Activated naive CD4-positive, alpha-beta T cell treated with anti-CD3 and anti-CD28 coated beads, Interleukin-2, amount 10 ng/mL, durations not matched to agents 7 days and 5 days (primary cell): Measurements from ENCODE around the gene ADGRG1.
A peak's percentile ranks its signal among the peaks of the same experiment; 100 is the strongest.
"Not testable (repeated sequence)": the region's sequence is repeated elsewhere in the genome, so short reads cannot be mapped to it uniquely, and the experiment has no call there.

Experiments
- CTCF ChIA-PET: fragments of 350-600 bp; sonication (Branson Sonifier 250); formaldehyde crosslinking; loops from one replicate; lab custom pipeline; 2021; ENCODE audit warnings: antibody characterized with exemption; lab: Charles Lee
- DNase-seq: peaks from one replicate; pipeline ENCODE4 v3.0.0-alpha.2; 2020
- H3K27ac Mint-ChIP-seq: one replicate; pipeline ENCODE4 v1.8.0; 2021; ENCODE audit warnings: mild to moderate bottlenecking, moderate library complexity, mixed read lengths
- H3K27me3 Mint-ChIP-seq: one replicate; pipeline ENCODE4 v1.8.0; 2021; ENCODE audit warnings: mild to moderate bottlenecking, mixed read lengths
- H3K36me3 Mint-ChIP-seq: one replicate; pipeline ENCODE4 v1.8.0; 2021; ENCODE audit warnings: mixed read lengths
- H3K4me1 Mint-ChIP-seq: one replicate; pipeline ENCODE4 v1.8.0; 2021; ENCODE audit warnings: mixed read lengths
- H3K4me3 Mint-ChIP-seq: one replicate; pipeline ENCODE4 v1.8.0; 2021; ENCODE audit warnings: mild to moderate bottlenecking, moderate library complexity, mixed read lengths
- H3K9me3 Mint-ChIP-seq: one replicate; pipeline ENCODE4 v1.8.0; 2021; ENCODE audit warnings: mixed read lengths

The ADGRG1 gene

DNA sequence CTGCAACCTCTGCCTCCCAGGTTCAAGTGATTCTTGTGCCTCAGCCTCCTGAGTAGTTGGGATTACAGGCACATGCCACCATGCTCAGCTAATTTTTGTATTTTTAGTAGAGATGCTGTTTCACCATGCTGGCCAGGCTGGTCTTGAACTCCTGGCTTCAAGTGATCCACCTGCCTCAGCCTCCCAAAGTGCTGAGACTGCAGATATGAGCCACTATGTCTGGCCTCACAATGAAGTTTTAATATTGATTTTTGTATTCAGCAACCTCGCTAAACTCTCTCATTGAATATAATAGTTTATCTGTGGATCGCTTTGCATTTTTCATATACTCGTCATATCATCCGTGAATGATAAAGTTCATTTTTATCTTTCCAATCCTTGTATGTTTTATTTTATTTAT lies 32.2 kb upstream of the ADGRG1 start:
- not testable (repeated sequence) for H3K27me3 Mint-ChIP-seq, DNase-seq, H3K4me3 Mint-ChIP-seq, H3K27ac Mint-ChIP-seq
- Mint-ChIP-seq H3K9me3 (peaks cover 12% of the 10 kb centered on the region), H3K4me1 (peaks cover 60% of the 10 kb centered on the region), H3K36me3 (peaks cover 13% of the 10 kb centered on the region)
- CTCF ChIA-PET: interaction anchor here (0.6 kb wide), 1 partner anchor 23 kb away, joined by 3 read pairs; no protein-coding TSS in a partner anchor

DNA sequence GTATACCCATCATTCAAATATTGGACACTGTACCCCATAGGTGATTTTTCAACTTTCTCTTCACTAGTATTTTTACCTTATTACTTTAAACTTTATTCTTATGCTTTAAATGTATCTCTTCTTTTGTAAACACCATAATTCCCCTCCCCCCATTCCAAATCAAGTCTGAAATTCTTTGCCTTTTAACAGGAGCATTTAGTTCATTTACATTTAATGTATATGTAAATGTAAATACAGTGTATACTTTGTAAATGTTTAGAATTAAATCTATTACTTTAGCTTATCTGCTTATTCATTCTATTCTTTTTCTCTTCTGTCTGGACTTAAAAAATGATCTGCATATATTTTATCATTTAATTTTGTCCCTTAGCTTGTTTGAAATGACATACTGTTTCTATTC lies 30.0 kb upstream of the ADGRG1 start:
- H3K4me1 Mint-ChIP-seq: peaks cover 60% of the 10 kb centered on the region
- no peak overlapping the region for H3K27ac Mint-ChIP-seq
- peaks cover 8% of the 10 kb centered on the region for H3K9me3 Mint-ChIP-seq
- H3K27me3 Mint-ChIP-seq: peaks cover 7% of the 10 kb centered on the region
- CTCF ChIA-PET: interaction anchor here (1.7 to 7.5 kb wide), 3 partner anchors 7 to 49 kb away, joined by 7 to 93 read pairs (median 59); no protein-coding TSS in a partner anchor
- H3K4me3 Mint-ChIP-seq: no peak overlapping the region
- no peak for DNase-seq
- peaks cover 10% of the 10 kb centered on the region for H3K36me3 Mint-ChIP-seq

DNA sequence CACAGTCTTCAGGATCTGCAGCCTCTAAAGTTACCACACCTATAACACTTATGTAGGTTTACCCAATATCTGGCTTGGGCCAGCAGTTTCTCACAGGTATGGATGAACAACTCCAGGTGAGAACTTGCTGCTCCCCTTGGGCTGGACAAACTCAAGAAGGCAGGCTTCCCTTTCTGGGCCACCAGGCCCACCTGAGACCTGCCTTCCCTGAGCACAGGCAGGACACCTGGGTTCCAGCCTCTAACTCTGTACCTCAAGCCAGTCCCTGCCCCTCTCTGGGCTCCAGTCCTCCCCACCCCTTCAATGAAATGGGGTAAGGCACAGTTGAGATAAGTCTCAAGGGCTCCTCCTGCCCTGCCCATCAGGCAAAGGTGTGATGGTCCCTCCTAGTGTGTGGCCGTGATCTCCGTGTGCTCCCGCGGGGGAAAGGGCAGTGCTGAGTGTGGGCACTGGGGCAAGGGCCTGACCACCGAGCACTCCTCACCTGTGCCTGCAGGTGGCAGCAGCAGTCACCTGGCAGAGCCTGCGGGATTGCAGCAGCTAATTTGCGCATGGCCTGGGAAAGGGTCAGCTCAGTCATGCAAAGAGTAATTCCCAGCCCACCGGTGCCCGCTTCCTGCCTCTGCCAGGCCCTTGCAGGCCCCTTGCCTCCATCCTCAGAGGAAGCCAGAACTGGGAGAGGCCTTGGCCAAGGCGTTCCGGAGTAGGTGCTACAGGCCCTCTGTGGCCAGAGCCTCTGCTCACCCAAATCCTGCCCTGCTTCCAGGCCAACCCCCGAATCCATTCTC lies 28.2 kb upstream of the ADGRG1 start:
- CTCF ChIA-PET: interaction anchor here (0.7 to 7.5 kb wide), 10 partner anchors 8 to 52 kb away, joined by 3 to 93 read pairs (median 5); no protein-coding TSS in a partner anchor
- H3K9me3 Mint-ChIP-seq: peaks cover 8% of the 10 kb centered on the region
- DNase-seq: peak; percentile 51
- H3K36me3 Mint-ChIP-seq: peaks cover 10% of the 10 kb centered on the region
- peak overlapping the region; percentile 42 for H3K27ac Mint-ChIP-seq
- peaks cover 58% of the 10 kb centered on the region for H3K4me1 Mint-ChIP-seq
- no peak overlapping the region for H3K4me3 Mint-ChIP-seq
- H3K27me3 Mint-ChIP-seq: peaks cover 7% of the 10 kb centered on the region

DNA sequence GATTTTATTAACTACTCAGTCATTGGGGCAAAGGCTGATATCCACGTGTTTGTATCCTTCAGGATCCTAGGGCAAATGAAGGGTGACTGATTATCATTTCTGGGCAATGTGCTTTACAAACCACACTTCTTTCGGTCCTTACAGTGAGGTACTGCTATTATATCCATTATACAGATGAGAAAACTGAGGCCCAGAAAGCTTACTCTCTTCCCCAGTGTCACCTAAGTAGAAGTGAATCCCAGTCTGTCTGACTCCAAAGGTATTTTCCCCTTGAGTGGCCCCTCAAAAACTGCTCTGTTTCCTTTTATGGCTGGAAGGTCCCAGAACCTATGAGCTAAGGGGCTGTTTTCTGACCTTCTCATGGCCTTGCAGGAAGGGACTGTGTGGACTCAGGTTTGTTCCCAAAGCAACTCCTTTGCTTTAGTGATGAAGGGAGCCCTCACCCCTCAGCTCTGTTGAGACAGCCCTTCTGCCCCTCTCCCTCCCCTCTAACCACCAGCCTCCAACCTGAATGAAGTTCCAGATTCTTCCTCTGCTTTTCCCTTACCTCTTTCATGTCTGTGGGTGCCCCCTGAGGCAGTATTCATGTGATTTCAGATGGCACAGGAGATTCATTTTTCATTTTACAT lies 27.4 kb upstream of the ADGRG1 start:
- peaks cover 3% of the 10 kb centered on the region for H3K9me3 Mint-ChIP-seq
- peaks cover 60% of the 10 kb centered on the region for H3K4me1 Mint-ChIP-seq
- peak overlapping the region; percentile 97 for H3K27ac Mint-ChIP-seq
- CTCF ChIA-PET: interaction anchor here (0.9 to 7.5 kb wide), 12 partner anchors 7 to 66 kb away, joined by 3 to 93 read pairs (median 5); partner anchors contain the start of gene CCDC102A
- DNase-seq: no peak
- H3K27me3 Mint-ChIP-seq: peaks cover 4% of the 10 kb centered on the region
- H3K36me3 Mint-ChIP-seq: peaks cover 7% of the 10 kb centered on the region
- H3K4me3 Mint-ChIP-seq: no peak overlapping the region

DNA sequence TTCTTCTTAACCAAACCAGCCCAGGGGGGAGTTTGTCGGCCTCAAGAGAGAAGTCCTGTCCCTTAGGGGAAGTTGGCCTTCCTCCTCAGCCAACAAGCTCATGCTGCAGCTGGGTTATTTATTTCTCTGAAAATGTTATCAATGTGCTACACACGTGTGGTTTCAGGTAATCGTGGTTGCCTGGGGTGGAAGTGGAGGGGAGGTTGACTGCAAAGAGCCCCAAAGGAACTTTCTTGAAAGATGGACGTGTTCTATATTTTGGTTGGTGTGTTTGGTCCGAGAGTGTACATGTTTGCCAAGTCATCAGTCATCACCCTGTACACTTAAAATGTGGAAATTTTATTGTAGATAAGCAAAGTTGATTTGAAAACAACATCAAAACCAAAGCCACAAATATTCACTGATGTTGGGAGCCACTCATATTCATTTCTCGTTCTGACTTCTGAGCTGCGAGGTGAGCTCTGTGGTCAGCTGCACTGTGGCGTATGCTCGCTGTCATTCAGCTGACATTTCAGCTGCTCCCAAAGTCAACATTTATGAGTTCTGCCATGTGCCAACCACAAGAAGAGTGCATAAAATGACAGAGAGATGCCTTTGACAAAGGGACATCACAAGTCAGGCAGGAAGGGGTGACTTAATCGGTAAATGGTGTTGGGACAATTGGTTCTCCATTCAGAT lies 26.5 kb upstream of the ADGRG1 start:
- Mint-ChIP-seq H3K27me3 (peaks cover 4% of the 10 kb centered on the region), H3K4me1 (peaks cover 56% of the 10 kb centered on the region), H3K9me3 (peaks cover 3% of the 10 kb centered on the region), H3K4me3 (peak overlapping the region; percentile 22), H3K27ac (peak overlapping the region; percentile 97), H3K36me3 (peaks cover 7% of the 10 kb centered on the region)
- CTCF ChIA-PET: interaction anchor here (0.7 to 7.5 kb wide), 12 partner anchors 9 to 134 kb away, joined by 3 to 93 read pairs (median 4); partner anchors contain the start of genes CCDC102A and KATNB1
- peak; percentile 81 for DNase-seq

DNA sequence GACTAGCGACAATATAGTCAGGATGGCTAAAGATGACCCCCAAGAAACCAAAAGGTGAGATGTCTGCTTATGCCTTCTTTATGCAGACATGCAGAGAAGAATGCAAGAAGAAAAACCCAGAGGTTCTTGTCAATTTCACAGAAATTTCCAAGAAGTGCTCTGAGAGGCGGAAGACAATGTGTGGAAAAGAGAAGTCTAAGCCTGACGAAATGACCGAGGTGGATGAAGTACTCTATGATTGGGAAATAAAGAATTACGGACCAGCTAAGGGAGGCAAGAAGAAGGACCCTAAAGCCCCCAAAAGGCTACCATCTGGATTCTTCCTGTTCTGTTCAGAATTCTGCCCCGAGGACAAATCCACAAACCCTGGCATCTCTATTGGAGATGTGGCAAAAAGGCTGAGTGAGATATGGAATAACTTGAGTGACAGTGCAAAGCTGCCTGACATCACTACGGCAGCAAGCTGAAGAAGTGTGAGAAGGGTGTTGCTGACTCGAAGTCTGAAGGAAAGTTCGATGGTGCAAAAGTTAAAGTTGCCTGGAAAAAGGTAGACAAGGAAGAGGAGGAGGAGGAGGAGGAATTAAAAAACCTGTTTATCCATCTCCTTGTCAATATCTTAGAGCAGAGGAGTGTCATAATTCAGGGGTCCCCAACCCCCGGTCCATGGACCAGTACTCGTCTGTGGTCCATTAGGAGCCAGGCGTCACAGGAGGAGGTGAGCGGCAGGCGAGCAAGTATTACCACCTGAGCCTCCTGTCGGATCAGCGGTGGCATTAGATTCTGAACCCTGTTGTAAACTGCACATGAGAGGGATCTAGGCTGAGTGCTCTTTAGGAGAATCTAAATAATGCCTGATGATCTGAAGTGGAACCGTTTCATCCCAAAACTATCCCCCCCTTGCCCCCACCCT lies 25.1 kb upstream of the ADGRG1 start:
- Mint-ChIP-seq H3K4me3 (no peak overlapping the region), H3K27ac (peak overlapping the region; percentile 16), H3K36me3 (peaks cover 3% of the 10 kb centered on the region), H3K4me1 (peaks cover 61% of the 10 kb centered on the region), H3K9me3 (peaks cover under 1% of the 10 kb centered on the region), H3K27me3 (peaks cover 4% of the 10 kb centered on the region)
- CTCF ChIA-PET: interaction anchor here (5.9 to 7.5 kb wide), 2 partner anchors 12 to 44 kb away, joined by 59 to 93 read pairs; no protein-coding TSS in a partner anchor
- no peak for DNase-seq

DNA sequence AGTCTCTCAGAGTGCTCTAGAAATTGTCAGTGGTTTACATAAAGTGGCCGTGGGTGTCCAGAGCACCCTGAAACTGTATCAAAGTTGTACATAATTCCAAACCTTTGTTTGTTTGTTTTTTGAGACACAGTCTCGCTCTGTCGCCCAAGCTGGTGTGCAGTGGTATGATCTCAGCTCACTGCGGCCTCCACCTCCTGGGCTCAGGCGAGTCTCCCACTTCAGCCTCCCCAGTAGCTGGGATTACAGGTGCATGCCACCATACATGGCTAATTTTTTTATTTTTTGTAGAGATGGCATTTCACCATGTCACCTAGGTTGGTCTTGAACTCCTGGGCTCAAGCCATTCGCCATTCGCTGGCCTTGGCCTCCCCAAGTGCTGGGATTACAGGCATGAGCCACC lies 24.3 kb upstream of the ADGRG1 start:
- Mint-ChIP-seq H3K27ac (peak overlapping the region; percentile 9), H3K4me1 (peaks cover 67% of the 10 kb centered on the region), H3K27me3 (peaks cover 4% of the 10 kb centered on the region), H3K9me3 (no peaks in the 10 kb centered on the region), H3K36me3 (peaks cover 3% of the 10 kb centered on the region), H3K4me3 (no peak overlapping the region)
- DNase-seq: no peak
- CTCF ChIA-PET: interaction anchor here (1.2 to 7.5 kb wide), 5 partner anchors 11 to 43 kb away, joined by 3 to 93 read pairs (median 5); no protein-coding TSS in a partner anchor

DNA sequence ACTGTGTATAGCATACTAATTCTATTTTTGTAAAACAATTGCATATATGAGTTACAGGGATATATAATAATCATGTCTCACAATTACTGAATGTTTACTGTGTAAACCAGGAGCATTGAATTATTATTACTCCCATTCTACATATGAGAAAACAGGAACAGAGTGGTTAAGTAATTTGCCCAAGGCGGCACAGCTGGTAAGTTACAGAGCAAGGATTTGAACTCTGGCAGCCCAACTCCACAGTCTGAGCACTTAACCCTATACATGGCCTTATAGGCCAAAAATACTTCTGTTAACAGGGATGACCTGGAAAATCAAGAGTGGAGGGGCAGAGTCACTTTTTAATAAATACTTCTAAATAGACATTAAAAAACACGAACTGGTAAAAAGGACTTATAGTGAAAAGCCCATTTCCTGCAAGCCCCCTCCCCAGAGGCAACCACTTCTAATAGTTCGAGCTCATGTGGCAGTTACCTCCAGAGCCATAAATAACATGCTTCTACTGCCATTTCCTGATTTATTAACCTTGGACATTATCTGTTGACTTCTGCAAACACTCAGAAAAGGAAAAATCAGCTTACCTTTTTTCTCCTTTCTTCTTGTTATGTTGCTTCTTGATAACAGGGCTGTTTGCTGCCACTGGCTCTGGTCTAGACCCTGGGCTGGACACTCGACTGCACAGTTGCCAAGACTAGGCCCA lies 22.1 kb upstream of the ADGRG1 start:
- CTCF ChIA-PET: interaction anchor here (1.0 to 5.6 kb wide), 3 partner anchors 12 to 42 kb away, joined by 3 to 82 read pairs (median 5); no protein-coding TSS in a partner anchor
- no peak for DNase-seq
- no peak overlapping the region for H3K4me3 Mint-ChIP-seq
- no peaks in the 10 kb centered on the region for H3K9me3 Mint-ChIP-seq
- no peaks in the 10 kb centered on the region for H3K36me3 Mint-ChIP-seq
- H3K27ac Mint-ChIP-seq: no peak overlapping the region
- H3K4me1 Mint-ChIP-seq: peaks cover 67% of the 10 kb centered on the region
- H3K27me3 Mint-ChIP-seq: peaks cover 5% of the 10 kb centered on the region

DNA sequence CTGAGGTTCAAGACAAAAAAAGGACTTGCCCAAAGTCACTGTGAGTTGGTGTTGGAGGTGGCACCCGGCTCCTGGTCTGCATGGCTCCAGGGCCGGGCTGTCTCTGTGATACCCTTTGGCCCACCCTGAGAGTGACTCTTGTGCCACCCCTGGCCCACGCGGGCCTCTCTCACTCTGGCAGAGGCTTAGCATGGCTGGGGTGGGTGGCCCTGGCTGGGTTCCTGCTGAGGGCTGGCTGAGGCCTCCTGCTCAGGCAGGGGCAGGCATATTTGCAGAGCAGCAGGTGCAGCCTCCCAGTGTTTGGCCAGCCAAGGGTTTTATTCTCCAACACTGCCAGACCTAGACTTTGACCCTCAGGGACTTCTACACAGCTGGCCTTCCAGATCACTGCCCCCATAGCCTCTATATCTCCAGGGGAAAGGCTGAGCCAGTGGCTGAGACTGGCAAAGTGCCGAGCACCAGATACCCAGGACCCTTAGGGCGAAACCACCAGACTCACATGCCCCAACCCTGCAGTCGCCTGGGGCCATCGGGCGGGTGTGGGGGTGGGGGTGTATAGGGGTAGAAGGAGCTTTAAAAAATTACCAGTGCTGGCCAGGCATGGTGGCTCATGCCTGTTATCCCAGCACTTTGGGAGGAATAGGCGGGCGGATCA lies 21.5 kb upstream of the ADGRG1 start:
- H3K36me3 Mint-ChIP-seq: no peaks in the 10 kb centered on the region
- no peak overlapping the region for H3K4me3 Mint-ChIP-seq
- no peaks in the 10 kb centered on the region for H3K9me3 Mint-ChIP-seq
- CTCF ChIA-PET: interaction anchor here (0.6 to 5.6 kb wide), 6 partner anchors 7 to 41 kb away, joined by 3 to 82 read pairs (median 4); partner anchors contain the start of gene ADGRG1
- peaks cover 5% of the 10 kb centered on the region for H3K27me3 Mint-ChIP-seq
- DNase-seq: no peak
- peaks cover 62% of the 10 kb centered on the region for H3K4me1 Mint-ChIP-seq
- H3K27ac Mint-ChIP-seq: peak overlapping the region; percentile 19

DNA sequence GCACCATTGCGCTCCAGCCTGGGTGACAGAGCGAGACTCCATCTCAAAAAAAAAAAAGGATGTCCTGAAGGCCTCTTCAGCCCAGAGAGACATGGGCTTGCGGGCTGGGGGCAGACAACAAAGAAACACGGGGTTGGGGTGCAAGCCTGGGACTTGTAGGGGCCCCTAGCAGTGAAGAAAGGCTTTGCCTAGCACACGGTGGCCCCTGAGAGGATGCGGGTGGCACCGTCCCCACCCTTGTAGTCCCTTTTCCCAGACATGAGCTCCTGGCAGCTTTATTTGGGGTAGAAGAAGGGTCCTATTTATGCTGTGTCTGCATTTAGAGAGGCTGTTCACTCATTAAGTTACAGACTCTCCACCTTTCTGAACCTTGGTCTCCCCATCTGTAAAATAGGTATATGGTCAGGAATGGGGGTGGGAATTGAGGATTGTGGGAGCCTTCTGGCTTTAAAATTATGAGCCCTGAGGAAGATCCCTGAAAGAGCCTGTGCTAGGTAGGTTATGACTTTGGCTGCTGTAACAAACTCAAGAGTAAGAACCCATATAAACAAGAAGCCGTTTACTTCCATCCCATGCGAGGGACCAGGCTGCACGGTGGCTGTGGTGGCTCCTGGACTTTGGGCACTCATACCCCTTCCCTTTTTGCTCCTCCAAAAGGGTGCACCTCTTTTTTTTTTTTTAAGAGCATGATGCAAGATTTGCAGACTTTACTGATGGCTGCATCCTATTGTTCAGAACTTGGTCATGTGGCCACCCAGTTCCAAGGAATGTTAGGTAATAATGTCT lies 20.6 kb upstream of the ADGRG1 start:
- peaks cover 5% of the 10 kb centered on the region for H3K27me3 Mint-ChIP-seq
- CTCF ChIA-PET: interaction anchor here (0.6 to 5.6 kb wide), 8 partner anchors 8 to 40 kb away, joined by 3 to 82 read pairs (median 4); partner anchors contain the start of gene ADGRG1
- DNase-seq: peak; percentile 5
- H3K27ac Mint-ChIP-seq: peak overlapping the region; percentile 33
- H3K36me3 Mint-ChIP-seq: no peaks in the 10 kb centered on the region
- no peak overlapping the region for H3K4me3 Mint-ChIP-seq
- no peaks in the 10 kb centered on the region for H3K9me3 Mint-ChIP-seq
- peaks cover 53% of the 10 kb centered on the region for H3K4me1 Mint-ChIP-seq

DNA sequence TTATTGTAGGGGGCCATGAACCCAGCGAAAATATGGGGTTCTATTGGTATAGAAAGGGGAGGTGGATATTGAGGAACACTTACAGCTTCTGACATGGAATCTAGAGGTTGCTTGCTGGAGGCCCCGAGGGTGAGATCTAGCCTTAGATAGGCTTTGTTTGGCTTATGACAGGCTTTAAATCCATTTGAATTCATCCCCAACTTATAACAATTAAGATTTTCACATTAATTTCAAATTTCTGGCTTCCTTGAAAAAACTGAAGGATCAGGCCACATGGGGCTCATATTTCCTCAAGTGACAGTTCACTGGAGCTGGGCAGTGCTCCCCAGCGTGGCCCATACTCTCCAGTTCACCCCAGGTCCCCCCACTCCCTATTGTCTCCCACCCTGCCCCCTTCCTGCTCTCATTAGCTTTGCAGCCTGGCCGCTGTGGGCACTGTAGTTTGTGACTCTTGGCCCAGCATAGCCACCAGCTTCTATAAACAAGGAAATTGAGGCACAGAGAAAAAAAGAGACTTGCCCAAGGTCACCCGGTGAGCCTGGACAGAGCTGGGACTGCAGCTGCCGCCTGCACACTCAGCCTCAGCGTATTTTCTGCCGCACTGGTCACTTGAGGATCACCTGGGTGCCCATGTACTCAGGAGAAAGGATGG lies 19.8 kb upstream of the ADGRG1 start:
- H3K4me1 Mint-ChIP-seq: peaks cover 45% of the 10 kb centered on the region
- H3K27ac Mint-ChIP-seq: peak overlapping the region; percentile 33
- H3K36me3 Mint-ChIP-seq: no peaks in the 10 kb centered on the region
- CTCF ChIA-PET: interaction anchor here (0.7 to 5.6 kb wide), 14 partner anchors 8 to 449 kb away, joined by 3 to 82 read pairs (median 6); partner anchors contain the start of gene ADGRG1
- DNase-seq: peak; percentile 15
- H3K27me3 Mint-ChIP-seq: peaks cover 5% of the 10 kb centered on the region
- no peaks in the 10 kb centered on the region for H3K9me3 Mint-ChIP-seq
- no peak overlapping the region for H3K4me3 Mint-ChIP-seq
